HG03066 (cell line): Measurements from ENCODE around the gene ABCB4.
"Not testable (repeated sequence)": the region's sequence is repeated elsewhere in the genome, so short reads cannot be mapped to it uniquely, and the experiment has no call there.

Experiments used
- ATAC-seq: cut with Tn5 transposase; IDR thresholded peaks from one replicate; pipeline ENCODE4 v1.9.1; 2021; ENCODE audit warnings: low read depth; ENCODE audit not compliant: unreplicated experiment

ABCB4 gene

DNA sequence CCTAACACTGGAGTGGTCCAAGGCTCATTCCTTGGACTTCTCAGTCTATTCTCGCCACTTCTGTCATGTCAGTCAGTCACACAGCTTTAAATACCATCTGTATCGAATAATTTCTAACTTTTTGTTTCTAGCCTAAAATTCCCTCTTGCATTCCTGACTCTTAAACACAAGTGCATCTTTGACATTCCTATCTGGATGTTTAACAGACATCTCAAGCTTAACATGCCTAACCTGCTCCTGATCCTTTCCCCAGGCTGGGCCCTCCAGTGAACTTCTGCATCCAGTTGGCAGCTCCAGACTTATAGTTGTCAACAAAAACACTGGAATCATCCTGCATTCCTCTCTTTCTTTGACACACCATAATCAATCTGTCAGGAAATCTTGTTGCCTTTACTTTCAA, 4.5 kb upstream of the ABCB4 start:
- ATAC-seq: no peak

DNA sequence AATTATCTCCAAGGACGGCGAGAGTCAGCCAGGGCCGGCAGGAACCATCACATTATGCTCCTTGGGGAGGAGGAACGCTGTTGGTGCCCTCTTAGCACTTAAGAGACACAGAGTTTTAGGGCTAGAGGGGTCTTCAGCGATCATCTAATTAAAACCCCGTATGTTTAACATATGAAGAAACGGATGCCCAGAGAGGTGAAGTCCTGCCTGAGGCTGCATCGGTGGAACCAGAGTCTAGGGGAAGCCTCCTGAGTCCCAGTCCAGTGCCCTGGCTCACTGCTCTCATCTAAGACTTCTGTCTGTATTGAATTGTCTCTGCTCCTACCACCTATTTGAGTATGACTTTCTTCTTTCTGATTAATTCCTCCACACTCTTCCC, 688 bp upstream of the ABCB4 start:
- ATAC-seq: no peak

DNA sequence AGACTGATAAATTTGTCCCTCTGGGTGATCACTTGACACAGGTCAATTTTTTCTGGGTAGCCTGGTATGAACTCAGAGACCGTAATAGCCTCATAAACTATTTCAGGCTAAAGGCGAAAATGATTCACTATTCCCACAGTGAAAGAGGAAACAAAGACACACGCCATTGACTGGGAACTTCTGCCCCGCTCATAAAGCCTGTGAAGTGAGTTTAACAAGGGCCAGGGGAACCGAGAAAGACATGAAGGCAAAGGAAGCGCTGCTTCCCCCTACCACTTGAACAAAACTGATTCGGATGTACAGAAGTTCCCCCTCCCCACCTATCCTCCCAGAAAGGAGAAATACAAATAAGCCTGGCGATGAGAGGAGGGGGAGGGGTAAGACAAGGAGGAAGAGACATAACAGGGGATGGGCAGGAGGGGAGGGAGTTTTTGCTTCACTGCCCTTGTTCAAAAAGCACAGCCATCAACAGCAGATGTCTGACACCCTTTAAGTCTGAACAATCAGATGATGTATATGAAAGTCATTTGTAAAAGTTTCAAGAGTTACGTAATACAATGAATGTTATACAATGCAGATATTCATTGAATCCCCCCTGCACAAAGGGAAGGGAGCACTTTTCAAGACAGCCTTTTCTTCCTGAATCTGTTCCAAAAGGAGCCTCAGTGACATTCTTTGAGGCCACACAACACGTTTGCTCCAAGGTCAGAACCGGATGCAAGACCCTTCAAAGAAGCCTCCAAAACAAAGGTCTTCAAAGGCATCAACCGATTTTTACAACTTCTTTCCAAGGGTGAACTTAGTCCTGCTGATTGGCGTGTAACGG, 734 bp downstream of the ABCB4 start:
- peak; percentile 64 for ATAC-seq

DNA sequence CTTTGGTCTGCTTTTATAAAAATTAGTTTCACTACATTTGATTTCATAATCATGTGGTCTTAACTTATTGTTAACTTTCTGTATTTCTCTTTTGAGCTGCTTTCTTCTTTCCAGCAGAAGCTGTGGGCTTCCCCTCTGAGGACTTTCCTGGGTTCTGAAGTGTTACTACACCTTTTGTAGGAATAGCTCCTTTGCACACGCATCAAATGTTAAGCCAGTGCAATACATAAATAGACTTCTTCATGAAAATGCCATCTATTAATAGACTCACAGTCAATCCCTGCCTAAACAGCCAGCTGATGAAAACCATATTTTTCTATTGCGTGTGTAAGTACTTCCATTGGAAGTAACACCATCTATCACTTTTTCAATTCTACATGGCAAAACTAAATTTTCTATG, 1.5 kb downstream of the ABCB4 start:
- no peak for ATAC-seq

DNA sequence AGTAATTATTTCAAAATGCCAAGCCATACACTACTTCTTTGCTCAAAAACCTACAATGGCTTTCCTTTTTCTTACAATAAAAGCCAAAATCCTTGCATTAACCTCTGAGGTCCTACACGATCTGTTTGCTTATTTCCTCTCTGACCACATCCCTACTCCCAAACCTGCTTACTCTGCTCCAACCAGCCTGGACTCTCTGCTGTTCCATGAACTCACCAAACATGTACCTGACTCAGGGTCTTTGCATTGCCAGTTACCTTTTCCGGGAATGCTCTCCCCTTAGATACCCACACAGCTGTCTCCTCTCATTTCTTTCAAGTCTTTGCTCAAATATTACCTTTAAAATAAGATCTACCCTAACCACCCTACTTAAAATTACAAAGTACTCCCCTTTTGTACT, 2.3 kb downstream of the ABCB4 start:
- no peak for ATAC-seq

DNA sequence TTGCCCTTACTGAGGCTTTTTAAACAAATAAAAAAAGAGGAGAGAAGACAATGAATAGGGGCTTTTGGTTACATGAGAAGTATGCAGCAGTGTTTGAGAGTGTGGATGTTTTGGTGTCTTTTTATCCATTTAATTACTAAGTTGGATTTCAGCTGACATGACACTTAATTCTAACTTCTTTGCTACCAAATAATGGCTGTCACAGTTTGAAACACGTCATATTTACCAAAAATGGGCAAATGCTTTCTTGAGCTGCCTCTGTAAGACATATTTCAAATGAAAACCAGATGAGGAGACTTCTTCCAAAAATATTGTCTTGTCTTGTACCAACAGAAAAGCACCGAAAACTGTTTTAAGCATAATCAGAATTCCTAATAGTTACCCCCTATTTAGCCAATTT, 4.0 kb downstream of the ABCB4 start:
- no peak for ATAC-seq

DNA sequence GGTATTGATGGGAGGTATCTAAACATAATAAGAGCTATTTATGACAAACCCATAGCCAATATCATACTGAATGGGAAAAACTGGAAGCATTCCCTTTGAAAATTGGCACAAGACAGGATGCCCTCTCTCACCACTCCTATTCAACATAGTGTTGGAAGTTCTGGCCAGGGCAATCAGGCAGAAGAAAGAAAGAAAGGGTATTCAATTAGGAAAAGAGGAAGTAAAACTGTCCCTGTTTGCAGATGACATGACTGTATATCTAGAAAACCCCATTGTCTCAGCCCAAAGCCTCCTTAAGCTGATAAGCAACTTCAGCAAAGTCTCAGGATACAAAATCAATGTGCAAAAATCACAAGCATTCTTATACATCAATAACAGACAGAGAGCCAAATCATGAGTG, 6.3 kb downstream of the ABCB4 start:
- not testable (repeated sequence) for ATAC-seq

DNA sequence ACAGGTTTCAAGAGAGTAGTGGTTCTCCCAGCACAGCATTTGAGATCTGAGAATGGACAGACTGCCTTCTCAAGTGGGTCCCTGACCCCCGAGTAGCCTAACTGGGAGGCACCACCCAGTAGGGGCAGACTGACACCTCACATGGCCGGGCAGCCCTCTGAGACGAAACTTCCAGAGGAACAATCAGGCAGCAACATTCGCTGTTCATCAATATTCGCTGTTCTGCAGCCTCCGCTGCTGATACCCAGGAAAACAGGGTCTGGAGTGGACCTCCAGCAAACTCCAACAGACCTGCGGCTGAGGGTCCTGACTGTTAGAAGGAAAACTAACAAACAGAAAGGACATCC, 10.0 kb downstream of the ABCB4 start:
- ATAC-seq: not testable (repeated sequence)

DNA sequence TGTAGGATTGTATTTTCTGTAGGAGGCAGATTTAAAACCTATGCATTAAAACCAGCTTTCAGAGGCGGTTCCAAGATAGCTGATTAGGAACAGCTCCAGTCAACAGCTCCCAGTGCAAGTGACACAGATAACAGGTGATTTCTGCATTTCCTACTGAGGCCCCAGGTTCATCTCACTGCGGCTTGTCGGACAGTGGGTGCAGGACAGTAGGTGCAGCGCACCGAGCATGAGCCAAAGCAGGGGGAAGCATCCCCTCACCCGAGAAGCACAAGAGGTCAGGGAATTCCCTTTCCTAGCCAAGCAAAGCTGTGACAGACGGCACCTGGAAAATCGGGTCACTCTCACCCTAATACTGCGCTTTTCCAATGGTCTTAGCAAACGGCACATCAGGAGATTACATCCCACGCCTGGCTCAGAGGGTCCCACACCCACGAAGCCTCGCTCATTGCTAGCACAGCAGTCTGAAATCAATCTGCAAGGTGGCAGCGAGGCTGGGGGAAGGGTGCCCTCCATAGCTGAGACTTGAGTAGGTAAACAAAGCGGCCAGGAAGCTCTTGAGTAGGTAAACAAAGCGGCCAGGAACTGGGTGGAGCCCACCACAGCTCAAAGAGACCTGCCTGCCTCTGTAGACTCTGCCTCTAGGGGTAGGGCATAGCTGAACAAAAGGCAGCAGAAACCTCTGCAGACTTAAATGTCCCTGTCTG, 10.5 kb downstream of the ABCB4 start:
- not testable (repeated sequence) for ATAC-seq

DNA sequence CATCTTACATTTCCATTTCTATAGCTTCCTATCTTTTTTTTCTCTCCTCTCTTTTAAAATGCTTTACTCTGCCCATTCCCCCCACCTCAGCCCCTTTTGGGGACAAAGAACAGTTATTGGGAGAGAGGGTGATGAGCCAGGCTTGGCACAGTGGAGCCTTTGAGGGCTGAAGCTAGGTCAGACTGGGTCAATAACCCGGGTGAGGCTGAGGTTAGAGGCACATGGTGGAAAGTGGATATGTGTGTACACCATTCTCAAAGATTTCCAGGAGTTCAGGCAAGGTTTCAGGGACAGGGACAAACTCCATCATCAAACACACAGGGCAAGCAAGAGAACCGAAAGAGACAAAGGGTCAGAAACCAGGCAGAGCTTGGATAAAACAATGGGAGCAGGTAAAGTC, 11.5 kb downstream of the ABCB4 start:
- ATAC-seq: no peak

DNA sequence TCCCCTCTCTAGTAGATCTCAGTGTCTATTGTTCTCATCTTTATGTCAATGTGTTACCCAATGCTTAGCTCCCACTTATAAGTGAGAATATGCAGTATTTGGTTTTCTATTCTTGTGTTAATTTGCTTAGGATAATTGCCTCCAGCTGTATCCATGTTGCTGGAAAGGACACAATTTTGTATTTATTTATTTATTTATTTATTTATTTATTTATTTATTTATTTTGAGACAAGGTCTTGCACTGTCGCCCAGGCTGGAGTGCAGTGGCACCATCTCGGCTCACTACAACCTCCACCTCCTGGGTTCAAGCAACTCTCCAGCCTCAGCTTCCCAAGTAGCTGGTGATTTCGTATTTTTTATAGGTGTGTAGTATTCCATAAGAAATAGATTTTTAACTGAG, 15.0 kb downstream of the ABCB4 start:
- not testable (repeated sequence) for ATAC-seq

DNA sequence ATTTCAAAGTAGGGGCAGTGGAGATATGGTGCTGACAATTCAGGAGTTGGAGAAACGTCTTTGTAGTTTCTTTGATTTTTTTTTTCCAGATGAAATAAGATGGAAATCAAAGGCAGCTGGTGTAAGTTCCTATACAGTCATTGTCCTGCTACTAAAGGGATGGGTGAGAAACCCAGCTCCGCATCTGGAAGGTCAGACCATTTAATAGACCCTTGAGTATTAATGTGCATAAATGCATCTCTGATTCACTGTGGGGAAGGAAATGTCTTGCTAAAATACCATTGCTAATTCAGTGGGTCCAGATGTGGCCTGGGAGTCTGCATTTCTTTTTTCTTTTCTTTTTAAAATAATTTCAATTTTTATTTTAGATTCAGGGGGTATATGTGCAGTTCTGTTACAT, 15.5 kb downstream of the ABCB4 start:
- no peak for ATAC-seq

DNA sequence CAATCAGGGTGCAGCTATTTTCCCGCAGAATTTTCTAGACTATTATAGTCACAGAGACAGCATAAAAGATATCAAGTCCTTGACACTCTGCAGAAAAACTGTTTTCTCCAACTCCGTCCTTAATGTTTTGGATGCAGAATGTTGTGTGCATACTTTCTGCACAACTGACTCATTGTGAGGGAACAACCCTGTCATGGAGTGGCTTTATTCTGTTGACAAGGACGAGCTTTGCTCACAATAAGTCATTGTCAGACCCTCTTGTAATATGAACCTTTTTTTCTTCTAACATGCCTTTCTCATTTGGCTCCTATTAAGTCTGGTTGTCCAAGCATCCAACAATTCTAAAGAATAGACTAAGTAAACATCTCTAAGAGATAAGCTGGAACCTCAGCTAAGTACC, 17.3 kb downstream of the ABCB4 start:
- ATAC-seq: no peak

DNA sequence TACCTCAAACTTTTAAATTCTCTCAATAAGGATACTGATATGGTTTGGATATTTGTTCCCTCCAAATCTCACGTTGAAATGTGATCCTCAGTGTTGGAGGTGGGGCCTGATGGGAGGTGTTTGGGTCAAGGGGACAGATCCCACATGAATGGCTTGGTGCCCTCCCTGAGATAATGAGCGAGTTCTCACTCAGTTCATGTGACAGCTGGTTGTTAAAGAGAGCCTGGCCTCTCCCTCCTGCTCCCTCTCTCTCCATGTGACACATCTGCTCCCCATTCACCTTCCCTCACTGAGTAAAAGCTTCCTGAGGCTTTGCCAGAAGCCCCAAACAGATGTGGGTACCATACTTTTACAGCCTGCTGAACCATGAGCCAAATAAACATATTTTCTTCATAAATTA, 19.2 kb downstream of the ABCB4 start:
- no peak for ATAC-seq

DNA sequence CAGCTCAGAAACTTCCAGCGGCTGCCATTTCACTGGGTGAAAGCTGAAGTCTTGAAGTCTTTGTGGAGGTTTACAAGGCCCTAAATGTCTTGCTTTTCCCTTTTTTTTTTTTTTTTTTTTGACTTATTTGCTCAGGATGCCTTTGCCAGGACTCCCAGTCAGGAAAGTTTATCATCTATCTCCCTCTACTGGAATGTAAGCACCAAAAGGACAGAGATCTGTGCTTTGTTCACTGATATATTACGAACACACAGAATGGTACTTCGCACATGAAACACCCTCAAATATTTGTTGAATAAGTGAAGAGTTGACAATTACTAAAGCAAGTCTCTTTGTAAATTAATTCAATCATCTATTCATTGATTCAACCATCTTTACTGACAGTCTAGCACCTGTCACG, 23.2 kb downstream of the ABCB4 start:
- ATAC-seq: no peak

DNA sequence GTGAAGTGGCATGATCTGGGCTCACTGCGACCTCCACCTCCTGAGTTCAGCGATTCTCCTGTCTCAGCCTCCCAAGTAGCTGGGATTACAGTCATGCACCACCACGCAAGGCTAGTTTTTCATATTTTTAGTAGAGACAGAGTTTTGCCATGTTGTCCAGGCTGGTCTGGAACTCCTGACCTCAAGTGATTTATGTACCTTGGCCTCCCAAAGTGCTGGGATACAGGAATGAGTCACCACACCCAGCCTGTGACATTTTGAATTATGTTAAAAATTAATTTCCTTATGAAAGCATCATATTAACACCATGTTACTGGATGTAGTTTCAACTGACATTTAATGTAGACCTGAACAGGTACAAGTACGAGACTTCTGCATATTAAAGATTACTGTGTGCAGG, 24.3 kb downstream of the ABCB4 start:
- ATAC-seq: no peak

DNA sequence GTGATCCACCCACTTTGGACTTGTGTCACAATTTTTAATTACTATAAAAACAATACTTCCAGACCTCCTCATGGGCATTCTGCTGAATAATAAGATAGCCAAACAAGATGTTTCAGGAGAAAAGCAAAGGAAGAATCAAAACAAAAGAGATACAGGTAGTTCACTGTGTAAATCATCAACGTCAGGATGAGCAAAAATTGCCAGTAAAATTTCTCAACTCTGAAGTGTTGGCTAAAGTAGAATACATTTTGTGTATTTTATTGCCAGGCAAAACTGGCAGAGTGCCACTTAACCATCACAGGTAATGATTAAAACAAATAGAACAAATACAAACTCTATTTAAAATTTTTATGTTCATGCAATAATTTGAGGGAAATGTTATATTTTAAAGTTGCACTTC, 24.8 kb downstream of the ABCB4 start:
- ATAC-seq: no peak

DNA sequence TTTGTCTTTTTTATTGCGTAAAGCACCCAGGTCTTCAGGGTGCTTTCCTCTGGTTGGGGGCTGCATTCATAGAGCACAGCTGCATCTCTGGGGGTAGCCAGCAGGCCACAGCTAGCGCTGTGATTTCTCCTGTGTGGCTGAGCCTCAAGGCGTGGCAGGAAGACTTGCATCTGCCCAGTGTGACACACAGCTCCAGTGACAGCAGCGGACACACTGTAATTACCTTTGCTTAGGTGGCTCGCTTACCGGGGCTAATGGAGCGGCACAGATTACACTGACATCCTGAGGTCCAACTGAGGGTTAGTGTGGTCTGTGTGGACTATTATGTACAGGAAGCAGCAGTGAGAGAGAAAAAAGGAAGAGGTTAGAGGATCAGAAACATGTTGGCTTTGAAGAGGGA, 27.1 kb downstream of the ABCB4 start:
- no peak for ATAC-seq

DNA sequence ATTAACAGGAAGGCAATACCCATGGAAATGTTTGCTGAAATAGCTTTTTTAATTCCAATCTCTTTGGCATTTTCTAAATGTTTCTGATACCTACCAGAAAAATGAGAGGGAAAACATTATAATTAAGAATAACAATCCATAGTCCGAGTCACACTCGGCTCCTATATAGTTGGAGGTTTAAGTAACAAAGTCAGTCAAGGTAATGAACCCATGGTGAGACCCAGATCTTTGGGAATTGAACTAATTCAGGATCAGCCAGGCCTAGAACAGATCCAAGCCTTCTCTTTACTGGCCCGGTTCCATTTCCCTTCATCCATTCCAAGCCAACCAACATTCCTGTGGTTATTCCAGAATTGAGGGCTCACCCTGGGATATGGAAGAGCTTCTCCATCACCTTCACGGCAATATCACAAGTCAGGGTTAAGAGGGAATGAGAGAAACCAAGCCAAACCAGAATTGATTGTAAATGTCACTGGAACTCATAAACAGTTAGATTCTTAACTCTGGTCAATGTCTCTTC, 28.3 kb downstream of the ABCB4 start:
- no peak for ATAC-seq

DNA sequence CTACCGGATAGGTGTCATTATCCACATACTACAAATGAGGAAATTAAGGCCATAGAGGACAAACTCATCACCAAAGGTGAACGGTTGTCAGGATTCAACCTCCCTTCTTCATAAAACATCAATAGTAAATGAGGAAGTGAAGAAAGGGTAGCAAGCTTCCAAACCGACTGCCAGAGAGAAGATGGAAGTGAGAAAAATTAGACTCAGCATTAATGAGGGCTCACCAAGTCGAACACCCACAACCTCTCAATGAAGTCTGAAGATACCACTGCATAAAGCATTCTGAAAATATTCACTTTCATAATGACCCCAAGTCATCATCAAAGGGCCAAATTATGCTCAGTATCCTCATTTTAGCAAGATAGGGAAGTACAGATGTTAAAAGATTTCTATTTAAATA, 29.6 kb downstream of the ABCB4 start:
- peak; percentile 89 for ATAC-seq

DNA sequence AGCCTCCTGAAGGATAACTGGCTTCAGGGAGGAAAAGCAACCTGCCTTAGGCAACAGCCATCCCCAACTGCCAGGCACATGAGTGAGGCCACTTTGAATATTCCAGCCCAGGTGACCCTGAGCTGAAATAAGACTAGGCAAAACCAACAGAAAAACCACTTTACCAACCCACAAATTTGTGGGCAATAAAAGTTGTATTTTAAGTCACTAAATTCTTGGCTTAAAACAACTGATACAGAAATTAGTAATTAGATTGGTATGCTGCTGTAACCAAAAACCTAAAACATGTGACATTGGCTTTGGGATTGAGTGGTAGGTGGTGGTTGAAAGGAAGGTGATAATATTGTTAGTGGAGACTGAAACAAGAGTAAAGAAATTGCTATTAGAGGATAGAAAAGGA, 39.9 kb downstream of the ABCB4 start:
- no peak for ATAC-seq

DNA sequence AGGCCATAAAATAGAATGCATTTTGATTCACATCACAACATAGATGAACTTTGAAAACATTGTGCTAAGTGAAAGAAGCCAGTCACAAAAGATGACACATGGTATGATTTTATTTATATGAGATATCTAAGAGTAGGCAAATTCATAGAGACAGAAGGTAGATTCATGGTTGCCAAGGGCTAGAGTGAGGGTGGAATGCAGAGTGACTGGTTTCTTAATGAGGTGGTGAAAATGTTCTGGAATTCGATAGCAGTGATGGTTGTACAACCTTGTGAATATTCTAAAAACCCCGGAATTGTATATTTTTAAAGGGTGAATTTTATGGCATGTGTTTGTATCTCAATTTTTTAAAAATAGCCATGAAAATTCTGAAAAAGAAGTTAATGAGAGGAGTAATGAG, 42.9 kb downstream of the ABCB4 start:
- ATAC-seq: no peak
